Measurements from ENCODE around the gene ADGRB2. TPM values are rescaled to one million over a fixed set of nuclear protein-coding genes. Genes with fewer than 3 reads are reported as not detected.

Gene ADGRB2
- total RNA-seq, 2 experiments from 2014 or later: 0.54 to 0.56 TPM

- no peaks in the 10 kb centered on the region for H3K9me3 Mint-ChIP-seq
- ATAC-seq (peak; percentile 4), DNase-seq (no peak)
- no peaks in the 10 kb centered on the region for H3K36me3 Mint-ChIP-seq (ENCODE audit: low read depth)
- no peak overlapping the region for H3K4me3 Mint-ChIP-seq
- intact Hi-C loops (cut with micrococcal nuclease): no loop called here
- CTCF ChIA-PET: interaction anchor here (1.7 to 3.2 kb wide), 2 partner anchors 9 to 12 kb away, joined by 7 to 15 read pairs; partner anchors contain the start of gene ADGRB2
- POLR2A ChIA-PET: interaction anchor here (0.9 to 1.3 kb wide), 2 partner anchors 14 to 109 kb away, joined by 3 to 4 read pairs; no protein-coding TSS in a partner anchor
- peak overlapping the region; percentile 50 for H3K27ac Mint-ChIP-seq
- TF ChIP-seq CTCF (IDR thresholded peaks at IDR 0.05): no peak
- H3K4me1 Mint-ChIP-seq (ENCODE audit: low read depth): peaks cover 29% of the 10 kb centered on the region
- H3K27me3 Mint-ChIP-seq: peaks cover 2% of the 10 kb centered on the region
These were observed 12.3 kb downstream of the ADGRB2 start for GRCh38 chr1:31751822-31752241.

- Mint-ChIP-seq H3K36me3 (ENCODE audit: low read depth) (no peaks in the 10 kb centered on the region), H3K4me1 (ENCODE audit: low read depth) (peaks cover 33% of the 10 kb centered on the region), H3K9me3 (no peaks in the 10 kb centered on the region), H3K4me3 (no peak overlapping the region), H3K27me3 (peaks cover 2% of the 10 kb centered on the region), H3K27ac (no peak overlapping the region)
- no peak for TF ChIP-seq CTCF (IDR thresholded peaks at IDR 0.05)
- POLR2A ChIA-PET: interaction anchor here (0.6 to 1.3 kb wide), 3 partner anchors 15 to 443 kb away, joined by 3 to 4 read pairs (median 3); no protein-coding TSS in a partner anchor
- ATAC-seq (peak; percentile 70), DNase-seq (peak; percentile 60)
- CTCF ChIA-PET: interaction anchor here (0.9 to 3.2 kb wide), 4 partner anchors 10 to 38 kb away, joined by 3 to 15 read pairs (median 6); partner anchors contain the start of gene ADGRB2
- intact Hi-C loops (cut with micrococcal nuclease): no loop called here
These were observed 13.2 kb downstream of the ADGRB2 start for GRCh38 chr1:31750858-31751510.

GRCh38 chr1:31749785-31750735, 14.1 kb downstream of the ADGRB2 start:
- no peak for DNase-seq
- no peak for ATAC-seq
- Mint-ChIP-seq H3K4me1 (ENCODE audit: low read depth) (peaks cover 34% of the 10 kb centered on the region), H3K27ac (no peak overlapping the region), H3K36me3 (ENCODE audit: low read depth) (no peaks in the 10 kb centered on the region), H3K9me3 (no peaks in the 10 kb centered on the region), H3K27me3 (peaks cover 2% of the 10 kb centered on the region), H3K4me3 (no peak overlapping the region)
- POLR2A ChIA-PET: interaction anchor here (0.6 kb wide), 1 partner anchor 442 kb away, joined by 3 read pairs; no protein-coding TSS in a partner anchor
- CTCF ChIA-PET: interaction anchor here (0.9 to 3.2 kb wide), 4 partner anchors 11 to 39 kb away, joined by 3 to 15 read pairs (median 6); partner anchors contain the start of gene ADGRB2
- no peak for TF ChIP-seq CTCF (IDR thresholded peaks at IDR 0.05)
- intact Hi-C loops (cut with micrococcal nuclease): no loop called here

- peaks cover 2% of the 10 kb centered on the region for H3K27me3 Mint-ChIP-seq
- H3K4me3 Mint-ChIP-seq: no peak overlapping the region
- no peaks in the 10 kb centered on the region for H3K36me3 Mint-ChIP-seq (ENCODE audit: low read depth)
- CTCF ChIA-PET: interaction anchor here (1.0 to 1.3 kb wide), 4 partner anchors 15 to 185 kb away, joined by 3 to 4 read pairs (median 4); no protein-coding TSS in a partner anchor
- ATAC-seq (no peak), DNase-seq (no peak)
- POLR2A ChIA-PET: interaction anchor here (1.3 kb wide), 1 partner anchor 31 kb away, joined by 3 read pairs; no protein-coding TSS in a partner anchor
- intact Hi-C loops (cut with micrococcal nuclease): no loop called here
- no peaks in the 10 kb centered on the region for H3K9me3 Mint-ChIP-seq
- TF ChIP-seq CTCF (IDR thresholded peaks at IDR 0.05): no peak
- H3K4me1 Mint-ChIP-seq (ENCODE audit: low read depth): peaks cover 34% of the 10 kb centered on the region
- no peak overlapping the region for H3K27ac Mint-ChIP-seq
These were observed 15.8 kb downstream of the ADGRB2 start for GRCh38 chr1:31748365-31748764.
